Spleen (tissue), 11 donors: Measurements from ENCODE around the gene MID1IP1. TPM values are rescaled to one million over a fixed set of nuclear protein-coding genes. Genes with fewer than 3 reads are reported as not detected.

Experiments
- DNase-seq: peaks from one replicate; pipeline ENCODE4 v3.0.0-alpha.2; 2020
- H3K27ac ChIP-seq, 8 donors: fragments of 200-600 bp; sonication (generic) in 7 of 8; 1 replicate in 4 of 8; 2 replicates in 4 of 8; pipeline versions ENCODE4 v1.5.0 to v1.8.0; 2016 to 2021; ENCODE audit warnings: inconsistent platforms in 4 of 8, mild to moderate bottlenecking in 4 of 8, moderate library complexity in 1 of 8
- H3K27me3 ChIP-seq, 7 donors: fragments of 200-600 bp; sonication (generic) in 6 of 7; replicated peaks in 1 of 7; 1 replicate in 4 of 7; 2 replicates in 3 of 7; pipeline versions ENCODE4 v1.5.0 to v1.8.0; 2016 to 2021; ENCODE audit warnings: inconsistent platforms in 3 of 7, mild to moderate bottlenecking in 1 of 7
- H3K36me3 ChIP-seq, 6 donors: fragments of 200-600 bp; sonication (generic) in 5 of 6; 1 replicate in 4 of 6; 2 replicates in 2 of 6; pipeline versions ENCODE4 v1.5.0 to v1.8.0; 2016 to 2021; ENCODE audit warnings: inconsistent platforms in 2 of 6
- H3K4me1 ChIP-seq, 6 donors: fragments of 200-600 bp; sonication (generic) in 5 of 6; 1 replicate in 3 of 6; 2 replicates in 3 of 6; pipeline versions ENCODE4 v1.5.0 to v1.8.0; 2016 to 2021; ENCODE audit warnings: inconsistent platforms in 3 of 6
- H3K4me3 ChIP-seq, 8 donors: fragments of 200-600 bp; sonication (generic) in 7 of 8; 1 replicate in 4 of 8; 2 replicates in 4 of 8; pipeline versions ENCODE4 v1.5.0 to v1.8.0; 2016 to 2021; ENCODE audit warnings: inconsistent platforms in 4 of 8, mild to moderate bottlenecking in 4 of 8, moderate library complexity in 2 of 8
- H3K9me3 ChIP-seq, 8 donors: fragments of 200-600 bp; sonication (generic) in 7 of 8; 1 replicate in 4 of 8; 2 replicates in 4 of 8; pipeline versions ENCODE4 v1.5.0 to v1.8.0; 2016 to 2021; ENCODE audit warnings: inconsistent platforms in 4 of 8
- POLR2A ChIP-seq, 3 donors: fragments of 450-650 bp; IDR thresholded peaks; one replicate each; pipeline ENCODE4 v1.5.1; 2017; ENCODE audit warnings: antibody characterized with exemption in 3 of 3, mild to moderate bottlenecking in 1 of 3
- POLR2AphosphoS5 ChIP-seq, 3 donors: sonication (generic); formaldehyde crosslinking; IDR thresholded peaks; one replicate each; pipeline ENCODE4 v1.5.1; 2017; ENCODE audit warnings: antibody characterized with exemption in 3 of 3
- WGBS, 5 donors: extraction: QIAGEN DNeasy Blood & Tissue Kit in 3 of 5; methylation state at CpG; one replicate each; pipeline versions ENCODE4 v1.1.5 to v1.1.7; 2013 to 2018; 5-methylcytosine and 5-hydroxymethylcytosine counted together
- intact Hi-C: fragments of 100-400 bp; cut with DNase I; formaldehyde crosslinking; loops from one replicate; pipeline ENCODE4 v1.15.0; 2023; ENCODE audit warnings: low total_unique reads
- polyA plus RNA-seq, 3 donors: library from polyadenylated mRNA; stranded (reverse); fragments of 200-250 nt; gene quantifications; one replicate each; pipeline ENCODE4 v1.2.1, GENCODE V29; 2013
- total RNA-seq, 7 donors: library from RNA; depleted of rRNA in 3 of 7; stranded (reverse); fragments of >200 nt in 3 of 7; fragmentation: NEBNext Ultra II Directional in 4 of 7; extraction: Animal tissue kit (Norgen Biotek cat#: 25700) in 4 of 7; gene quantifications; one replicate each; pipeline versions ENCODE4 v1.1.0 to v1.2.1, GENCODE V29; 2016 to 2021
- TF ChIP-seq, protein P1 (sequence below), 11 experiments: fragments of 200-600 bp in 7 of 11; fragments of 450-650 bp in 4 of 11; sonication (generic) in 4 of 11; IDR thresholded peaks in 8 of 11; conservative IDR thresholded peaks in 3 of 11; 1 replicate in 7 of 11; 2 replicates in 4 of 11; pipeline versions ENCODE4 v1.4.0 to v1.8.0; 2016 to 2021; ENCODE audit warnings: antibody characterized with exemption in 11 of 11, inconsistent platforms in 4 of 11, mild to moderate bottlenecking in 1 of 11
- donor health status: healthy with polysubstance abuse.
- donor health status: DM: no; HTN: no; CAD: no; lungs with moderate emphysema.
- donor health status: DM: no; HTN: no; CAD: no.
- donor health status: Bipolar disorder and iron deficiency.
- donor health status: healthy.
- donor health status: DM: no; HTN: no; CAD: no.
- donor health status: DM: yes; HTN: yes; CAD: no.

Gene MID1IP1
- total and polyA plus RNA-seq, 10 donors = 8.6 to 24.4 (median 18.0) TPM

DNA sequence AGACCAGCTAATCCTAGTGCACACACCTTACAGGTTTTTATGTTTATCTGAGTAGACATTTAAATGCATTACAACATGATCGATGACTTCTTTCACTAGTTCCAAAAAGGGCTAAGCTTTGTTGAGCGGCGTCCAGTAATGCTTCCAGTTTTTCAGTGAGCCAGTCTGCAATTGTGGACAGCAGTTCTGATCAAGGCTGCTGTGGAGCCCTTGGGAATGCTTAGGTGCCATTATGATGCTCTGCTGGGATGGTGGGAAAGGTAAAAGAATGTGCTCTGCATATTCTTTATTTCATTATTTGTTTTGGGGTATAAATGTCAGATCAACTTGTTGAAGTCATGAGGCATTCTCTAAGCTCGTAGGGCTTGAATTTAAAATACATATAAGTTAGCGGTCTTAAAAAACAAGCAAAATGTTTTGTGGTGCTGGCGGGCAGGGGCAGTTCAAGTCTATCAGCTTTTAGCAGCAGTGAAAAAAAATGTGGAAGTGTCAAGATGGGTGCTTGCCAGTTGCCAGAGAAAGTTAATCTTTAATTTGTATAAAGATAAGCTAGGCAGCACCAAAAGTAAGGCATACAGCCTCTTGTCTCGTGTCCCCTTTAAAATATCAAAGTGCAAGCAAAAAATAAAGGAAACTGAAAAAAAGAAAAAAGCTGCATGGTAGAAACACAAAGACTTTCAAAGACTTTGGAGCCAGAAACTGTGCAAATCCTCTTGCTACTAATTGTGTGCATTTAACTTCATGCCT, 5.8 kb downstream of the MID1IP1 start:
- DNase-seq = no peak
- TF ChIP-seq, protein P1, sequence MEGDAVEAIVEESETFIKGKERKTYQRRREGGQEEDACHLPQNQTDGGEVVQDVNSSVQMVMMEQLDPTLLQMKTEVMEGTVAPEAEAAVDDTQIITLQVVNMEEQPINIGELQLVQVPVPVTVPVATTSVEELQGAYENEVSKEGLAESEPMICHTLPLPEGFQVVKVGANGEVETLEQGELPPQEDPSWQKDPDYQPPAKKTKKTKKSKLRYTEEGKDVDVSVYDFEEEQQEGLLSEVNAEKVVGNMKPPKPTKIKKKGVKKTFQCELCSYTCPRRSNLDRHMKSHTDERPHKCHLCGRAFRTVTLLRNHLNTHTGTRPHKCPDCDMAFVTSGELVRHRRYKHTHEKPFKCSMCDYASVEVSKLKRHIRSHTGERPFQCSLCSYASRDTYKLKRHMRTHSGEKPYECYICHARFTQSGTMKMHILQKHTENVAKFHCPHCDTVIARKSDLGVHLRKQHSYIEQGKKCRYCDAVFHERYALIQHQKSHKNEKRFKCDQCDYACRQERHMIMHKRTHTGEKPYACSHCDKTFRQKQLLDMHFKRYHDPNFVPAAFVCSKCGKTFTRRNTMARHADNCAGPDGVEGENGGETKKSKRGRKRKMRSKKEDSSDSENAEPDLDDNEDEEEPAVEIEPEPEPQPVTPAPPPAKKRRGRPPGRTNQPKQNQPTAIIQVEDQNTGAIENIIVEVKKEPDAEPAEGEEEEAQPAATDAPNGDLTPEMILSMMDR (IDR thresholded peaks at IDR 0.05 in 8 of 11, conservative IDR thresholded peaks at IDR 0.05 in 3 of 11) = no peak
- TF ChIP-seq POLR2AphosphoS5 (IDR thresholded peaks at IDR 0.05) (no peak), POLR2A (IDR thresholded peaks at IDR 0.05) (no peak)
- no peaks in the 10 kb centered on the region for H3K9me3 ChIP-seq
- intact Hi-C loops = no loop called here
- H3K36me3 ChIP-seq = no peaks in the 10 kb centered on the region
- 26 to 52% (median 40%) methylated on average over 7 of the region's 7 CpGs for WGBS, 5 donors
- H3K4me1 ChIP-seq = peaks cover 2 to 67% (median 32%) of the 10 kb centered on the region in 6 donors
- H3K27ac ChIP-seq = peak overlapping the region in 7 of 8 donors; percentile 85 to 94 (median 91)
- peaks cover 0 to 19% (median 0%) of the 10 kb centered on the region in 7 donors for H3K27me3 ChIP-seq
- peak overlapping the region in 2 of 8 donors; percentile 63 to 78 for H3K4me3 ChIP-seq

DNA sequence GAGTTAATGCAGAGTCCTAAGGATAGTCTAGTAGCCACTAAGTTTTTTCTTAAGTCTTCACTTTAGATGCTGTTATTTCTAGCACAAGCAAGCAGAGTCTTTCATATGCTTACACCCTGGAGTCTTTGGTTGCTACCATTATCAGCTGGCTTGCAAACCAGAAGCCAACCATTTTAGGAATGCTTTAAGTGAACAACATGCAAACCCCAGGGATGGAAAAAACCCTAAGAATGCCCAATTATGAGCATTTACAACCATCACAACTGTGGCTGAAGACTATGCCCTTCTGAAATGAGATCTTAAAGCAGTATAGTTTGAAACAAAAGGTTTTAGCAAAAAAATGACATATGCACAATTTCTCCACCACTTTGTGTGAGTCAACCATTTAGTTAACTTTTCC, 6.6 kb downstream of the MID1IP1 start:
- H3K27ac ChIP-seq = peak overlapping the region in 2 of 8 donors; percentile 46 to 91
- H3K36me3 ChIP-seq = no peaks in the 10 kb centered on the region
- no peaks in the 10 kb centered on the region for H3K9me3 ChIP-seq
- TF ChIP-seq, protein P1 (IDR thresholded peaks at IDR 0.05 in 8 of 11, conservative IDR thresholded peaks at IDR 0.05 in 3 of 11) = no peak
- no peak for TF ChIP-seq POLR2AphosphoS5 (IDR thresholded peaks at IDR 0.05)
- no peak for TF ChIP-seq POLR2A (IDR thresholded peaks at IDR 0.05)
- peaks cover 0 to 15% (median 0%) of the 10 kb centered on the region in 7 donors for H3K27me3 ChIP-seq
- no peak overlapping the region for H3K4me3 ChIP-seq
- intact Hi-C loops = no loop called here
- no peak for DNase-seq
- H3K4me1 ChIP-seq = peaks cover 2 to 62% (median 27%) of the 10 kb centered on the region in 6 donors

DNA sequence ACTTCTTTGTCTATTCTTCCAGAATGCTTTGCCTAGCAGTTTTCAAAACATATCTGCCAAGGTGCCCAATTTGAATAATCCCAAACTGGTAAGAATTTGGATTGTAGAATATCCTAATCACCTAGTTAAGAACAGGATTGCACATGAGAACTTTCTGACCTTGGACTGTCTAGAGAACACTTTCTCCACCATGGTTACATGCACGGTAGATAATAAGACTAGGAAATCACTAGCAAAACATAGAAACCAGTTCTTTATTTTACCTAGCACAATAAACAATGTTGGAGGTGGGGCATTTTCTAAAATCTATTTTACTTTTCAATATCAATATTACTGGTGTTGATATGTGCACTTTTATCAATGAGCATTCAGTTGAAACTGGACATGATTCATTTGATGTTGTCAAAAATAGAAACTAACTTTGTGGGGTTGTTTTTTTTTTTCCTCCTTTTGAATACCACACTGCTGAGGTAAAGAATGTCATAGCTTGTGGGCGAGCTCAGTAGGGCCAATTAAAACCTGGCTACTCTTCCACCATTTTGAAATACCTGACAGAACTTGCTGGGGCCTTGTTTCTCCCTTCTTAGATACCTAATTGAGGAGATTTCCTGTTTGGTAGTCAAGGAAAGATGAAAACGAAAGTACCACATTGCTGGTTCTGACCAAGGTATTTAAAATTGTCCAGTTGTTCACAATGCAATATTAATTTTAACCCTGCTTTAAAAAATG, 10.4 kb downstream of the MID1IP1 start:
- Histone ChIP-seq H3K9me3 (no peaks in the 10 kb centered on the region), H3K27ac (peak overlapping the region in 3 of 8 donors; percentile 18 to 33 (median 30)), H3K27me3 (no peaks in the 10 kb centered on the region), H3K4me1 (peaks cover 3 to 54% (median 18%) of the 10 kb centered on the region in 6 donors), H3K36me3 (no peaks in the 10 kb centered on the region), H3K4me3 (no peak overlapping the region)
- intact Hi-C loops = no loop called here
- 43 to 56% (median 48%) methylated on average over 3 of the region's 3 CpGs for WGBS, 5 donors
- DNase-seq = no peak
- TF ChIP-seq, protein P1 (IDR thresholded peaks at IDR 0.05 in 8 of 11, conservative IDR thresholded peaks at IDR 0.05 in 3 of 11) = no peak
- no peak for TF ChIP-seq POLR2AphosphoS5 (IDR thresholded peaks at IDR 0.05)
- TF ChIP-seq POLR2A (IDR thresholded peaks at IDR 0.05) = no peak

DNA sequence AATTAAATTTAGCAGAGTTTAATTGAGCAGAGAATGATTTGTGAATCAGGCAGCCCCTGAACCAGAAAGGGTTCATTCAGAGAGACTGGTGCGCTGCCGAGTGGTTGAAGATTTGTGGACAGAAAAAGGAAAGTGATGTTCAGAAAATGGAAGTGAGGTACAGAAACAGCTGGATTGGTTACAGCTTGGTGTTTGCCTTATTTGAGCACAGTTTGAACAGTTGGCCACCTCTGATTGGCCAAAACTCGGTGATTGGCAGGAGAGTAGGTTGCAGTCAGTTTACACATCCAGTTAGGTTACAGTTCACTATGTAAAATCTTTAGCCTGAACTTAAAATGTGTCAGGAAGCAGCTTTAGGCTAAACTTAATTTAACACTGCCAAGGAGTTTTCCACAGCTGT, 14.9 kb downstream of the MID1IP1 start:
- peaks cover 0 to 2% (median 0%) of the 10 kb centered on the region in 7 donors for H3K27me3 ChIP-seq
- intact Hi-C loops = no loop called here
- no peaks in the 10 kb centered on the region for H3K36me3 ChIP-seq
- no peaks in the 10 kb centered on the region for H3K9me3 ChIP-seq
- 53 to 80% (median 65%) methylated on average over 3 of the region's 3 CpGs for WGBS, 5 donors
- no peak overlapping the region for H3K4me3 ChIP-seq
- peak overlapping the region in 5 of 8 donors; percentile 46 to 58 (median 51) for H3K27ac ChIP-seq
- H3K4me1 ChIP-seq = peaks cover 4 to 33% (median 22%) of the 10 kb centered on the region in 6 donors
- no peak for TF ChIP-seq POLR2A (IDR thresholded peaks at IDR 0.05)
- TF ChIP-seq, protein P1 (IDR thresholded peaks at IDR 0.05 in 8 of 11, conservative IDR thresholded peaks at IDR 0.05 in 3 of 11) = no peak
- TF ChIP-seq POLR2AphosphoS5 (IDR thresholded peaks at IDR 0.05) = no peak
- no peak for DNase-seq
